GM12801 (cell line): ENCODE data around the gene DHX30.

ENCODE experiments used
- CTCF ChIP-seq: IDR thresholded peaks from one replicate; pipeline ENCODE4 v1.5.1; 2011; ENCODE audit warnings: control low read depth; ENCODE audit not compliant: insufficient read length; ENCODE audit errors: extremely low read depth

DHX30 gene, protein sequence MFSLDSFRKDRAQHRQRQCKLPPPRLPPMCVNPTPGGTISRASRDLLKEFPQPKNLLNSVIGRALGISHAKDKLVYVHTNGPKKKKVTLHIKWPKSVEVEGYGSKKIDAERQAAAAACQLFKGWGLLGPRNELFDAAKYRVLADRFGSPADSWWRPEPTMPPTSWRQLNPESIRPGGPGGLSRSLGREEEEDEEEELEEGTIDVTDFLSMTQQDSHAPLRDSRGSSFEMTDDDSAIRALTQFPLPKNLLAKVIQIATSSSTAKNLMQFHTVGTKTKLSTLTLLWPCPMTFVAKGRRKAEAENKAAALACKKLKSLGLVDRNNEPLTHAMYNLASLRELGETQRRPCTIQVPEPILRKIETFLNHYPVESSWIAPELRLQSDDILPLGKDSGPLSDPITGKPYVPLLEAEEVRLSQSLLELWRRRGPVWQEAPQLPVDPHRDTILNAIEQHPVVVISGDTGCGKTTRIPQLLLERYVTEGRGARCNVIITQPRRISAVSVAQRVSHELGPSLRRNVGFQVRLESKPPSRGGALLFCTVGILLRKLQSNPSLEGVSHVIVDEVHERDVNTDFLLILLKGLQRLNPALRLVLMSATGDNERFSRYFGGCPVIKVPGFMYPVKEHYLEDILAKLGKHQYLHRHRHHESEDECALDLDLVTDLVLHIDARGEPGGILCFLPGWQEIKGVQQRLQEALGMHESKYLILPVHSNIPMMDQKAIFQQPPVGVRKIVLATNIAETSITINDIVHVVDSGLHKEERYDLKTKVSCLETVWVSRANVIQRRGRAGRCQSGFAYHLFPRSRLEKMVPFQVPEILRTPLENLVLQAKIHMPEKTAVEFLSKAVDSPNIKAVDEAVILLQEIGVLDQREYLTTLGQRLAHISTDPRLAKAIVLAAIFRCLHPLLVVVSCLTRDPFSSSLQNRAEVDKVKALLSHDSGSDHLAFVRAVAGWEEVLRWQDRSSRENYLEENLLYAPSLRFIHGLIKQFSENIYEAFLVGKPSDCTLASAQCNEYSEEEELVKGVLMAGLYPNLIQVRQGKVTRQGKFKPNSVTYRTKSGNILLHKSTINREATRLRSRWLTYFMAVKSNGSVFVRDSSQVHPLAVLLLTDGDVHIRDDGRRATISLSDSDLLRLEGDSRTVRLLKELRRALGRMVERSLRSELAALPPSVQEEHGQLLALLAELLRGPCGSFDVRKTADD

GRCh38 chr3:47802734-47803479 lies at the start of gene DHX30:
Gene DHX30 (plus strand): TSS chr3:47803138. CDS start chr3:47810684, 7,546 bp downstream.
- TF ChIP-seq CTCF, result no peak

GRCh38 chr3:47758261-47759025 lies 44.5 kb upstream of the DHX30 start:
- no peak for TF ChIP-seq CTCF

DNA sequence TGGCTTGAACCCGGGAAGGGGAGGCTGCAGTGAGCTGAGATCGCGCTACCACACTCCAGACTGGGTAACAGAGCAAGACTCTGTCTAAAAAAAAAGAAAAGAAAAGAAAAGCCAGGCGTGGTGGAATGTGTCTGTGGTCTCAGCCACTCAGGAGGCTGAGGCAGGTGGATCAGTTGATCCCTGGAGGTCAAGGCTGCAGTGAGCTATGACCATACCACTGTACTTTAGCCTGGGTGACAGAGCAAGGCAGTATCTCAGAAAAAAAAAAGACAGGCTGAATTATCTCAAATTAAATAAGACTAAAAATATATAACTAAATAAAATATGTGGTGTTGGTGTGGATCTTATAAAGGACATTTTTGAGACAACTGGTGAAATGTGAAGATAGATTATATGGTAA lies 41.9 kb upstream of the DHX30 start:
- no peak for TF ChIP-seq CTCF

- no peak for TF ChIP-seq CTCF
Measured at GRCh38 chr3:47762233-47762632, 40.7 kb upstream of the DHX30 start.

GRCh38 chr3:47766186-47766585 lies 36.8 kb upstream of the DHX30 start:
- TF ChIP-seq CTCF, result no peak

DNA sequence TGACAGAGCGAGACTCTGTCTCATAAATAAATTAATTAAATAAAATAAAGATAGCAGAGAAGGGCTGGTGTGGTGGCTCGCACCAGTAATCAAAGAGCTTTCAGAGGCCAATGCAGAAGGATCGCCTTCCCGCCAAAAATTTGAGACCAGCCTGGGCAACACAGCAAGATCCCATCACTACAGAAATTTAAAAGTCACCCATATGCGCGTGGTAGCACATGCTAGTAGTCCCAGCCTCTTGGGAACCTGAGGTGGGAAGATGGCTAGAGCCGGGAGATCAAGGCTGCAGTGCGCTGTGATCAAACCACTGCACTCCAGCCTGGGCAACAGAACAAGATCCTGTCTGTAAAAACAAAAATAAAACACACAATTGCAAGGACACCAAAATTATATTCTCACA lies 30.9 kb upstream of the DHX30 start:
- TF ChIP-seq CTCF, result no peak
